H9 (cell line): ENCODE measurements around the gene KBTBD3. TPM values are rescaled to one million over a fixed set of nuclear protein-coding genes. Genes with fewer than 3 reads are reported as not detected.

ENCODE experiments used
- DNase-seq: peaks from one replicate; pipeline ENCODE4 v3.0.0-alpha.2; 2017
- H2AFZ ChIP-seq: one replicate; pipeline ENCODE4 v1.6.1; 2013; ENCODE audit warnings: mild to moderate bottlenecking, low read length, control low read depth, moderate library complexity
- H2AK5ac ChIP-seq: 2 replicates; pipeline ENCODE4 v1.6.1; 2013; ENCODE audit warnings: low read length, control low read depth, mixed read lengths; ENCODE audit not compliant: insufficient read length
- H2BK120ac ChIP-seq: one replicate; pipeline ENCODE4 v1.6.1; 2013; ENCODE audit warnings: low read depth, mild to moderate bottlenecking, low read length, control low read depth, inconsistent platforms; ENCODE audit not compliant: poor library complexity, severe bottlenecking
- H2BK12ac ChIP-seq: 2 replicates; pipeline ENCODE4 v1.6.1; 2013; ENCODE audit warnings: low read length, control low read depth, mixed read lengths, low read depth; ENCODE audit not compliant: insufficient read length
- H2BK15ac ChIP-seq: 2 replicates; pipeline ENCODE4 v1.6.1; 2013; ENCODE audit warnings: low read depth, low read length, control low read depth
- H2BK20ac ChIP-seq: one replicate; pipeline ENCODE4 v1.6.1; 2013; ENCODE audit warnings: low read depth, mild to moderate bottlenecking, low read length, control low read depth, inconsistent platforms; ENCODE audit not compliant: poor library complexity, severe bottlenecking
- H2BK5ac ChIP-seq: 2 replicates; pipeline ENCODE4 v1.6.1; 2013; ENCODE audit warnings: low read length, control low read depth, mixed read lengths; ENCODE audit not compliant: insufficient read length
- H3K14ac ChIP-seq: 2 replicates; pipeline ENCODE4 v1.6.1; 2013; ENCODE audit warnings: low read length, control low read depth; ENCODE audit not compliant: insufficient read depth
- H3K18ac ChIP-seq: 2 replicates; pipeline ENCODE4 v1.6.1; 2013; ENCODE audit warnings: low read depth, mild to moderate bottlenecking, mixed read lengths, low read length, control low read depth; ENCODE audit not compliant: insufficient read length
- H3K23ac ChIP-seq: 2 replicates; pipeline ENCODE4 v1.6.1; 2013; ENCODE audit warnings: low read length, control low read depth, mixed read lengths, low read depth; ENCODE audit not compliant: insufficient read length
- H3K23me2 ChIP-seq: 2 replicates; pipeline ENCODE4 v1.6.1; 2013; ENCODE audit warnings: low read depth, mild to moderate bottlenecking, mixed read lengths, low read length, control low read depth; ENCODE audit not compliant: insufficient read length, poor library complexity, severe bottlenecking
- H3K27ac ChIP-seq: 2 replicates; pipeline ENCODE4 v1.5.1; 2013; ENCODE audit warnings: low read length, control low read depth, mixed read lengths, low read depth; ENCODE audit not compliant: insufficient read length
- H3K27me3 ChIP-seq: 2 replicates; pipeline ENCODE4 v1.6.1; 2013; ENCODE audit warnings: low read length, control low read depth, inconsistent platforms; ENCODE audit not compliant: insufficient read depth
- H3K4ac ChIP-seq: 2 replicates; pipeline ENCODE4 v1.6.1; 2013; ENCODE audit warnings: low read depth, mild to moderate bottlenecking, control low read depth, inconsistent platforms, low read length, moderate library complexity
- H3K4me1 ChIP-seq: 2 replicates; pipeline ENCODE4 v1.6.1; 2013; ENCODE audit warnings: low read length, control low read depth, inconsistent platforms; ENCODE audit not compliant: insufficient read depth
- H3K4me2 ChIP-seq: 2 replicates; pipeline ENCODE4 v1.6.1; 2013; ENCODE audit warnings: low read length, control low read depth, mixed read lengths; ENCODE audit not compliant: insufficient read length, insufficient read depth
- H3K56ac ChIP-seq: 2 replicates; pipeline ENCODE4 v1.6.1; 2013; ENCODE audit warnings: low read depth, mild to moderate bottlenecking, mixed read lengths, low read length, control low read depth; ENCODE audit not compliant: insufficient read length
- H3K79me1 ChIP-seq: 2 replicates; pipeline ENCODE4 v1.6.1; 2013; ENCODE audit warnings: low read depth, mild to moderate bottlenecking, moderate library complexity, low read length, control low read depth, inconsistent platforms; ENCODE audit not compliant: insufficient read depth, poor library complexity, severe bottlenecking
- H3K79me2 ChIP-seq: 2 replicates; pipeline ENCODE4 v1.6.1; 2013; ENCODE audit warnings: low read length, control low read depth, inconsistent platforms; ENCODE audit not compliant: insufficient read depth
- H3K9ac ChIP-seq: 2 replicates; pipeline ENCODE4 v1.6.1; 2013; ENCODE audit warnings: low read length, control low read depth, mixed read lengths; ENCODE audit not compliant: insufficient read length; ENCODE audit errors: extremely low read depth
- H3K9me3 ChIP-seq: one replicate; pipeline ENCODE4 v1.6.1; 2013; ENCODE audit warnings: low read depth, low read length, inconsistent platforms; ENCODE audit not compliant: control insufficient read depth
- H3T11ph ChIP-seq: one replicate; pipeline ENCODE4 v1.6.1; 2013; ENCODE audit warnings: mild to moderate bottlenecking, low read length, control low read depth, inconsistent platforms
- H4K20me1 ChIP-seq: one replicate; pipeline ENCODE4 v1.6.1; 2013; ENCODE audit not compliant: control insufficient read depth, insufficient read length, insufficient read depth
- H4K5ac ChIP-seq: 2 replicates; pipeline ENCODE4 v1.6.1; 2013; ENCODE audit warnings: low read depth, mild to moderate bottlenecking, mixed read lengths, low read length, control low read depth; ENCODE audit not compliant: insufficient read length
- H4K8ac ChIP-seq: replicated peaks from 2 replicates; pipeline ENCODE4 v1.6.1; 2013; ENCODE audit warnings: low read length, control low read depth, mixed read lengths, low read depth; ENCODE audit not compliant: insufficient read length
- H4K91ac ChIP-seq: 2 replicates; pipeline ENCODE4 v1.6.1; 2013; ENCODE audit warnings: low read depth, mild to moderate bottlenecking, moderate library complexity, mixed read lengths, low read length, control low read depth; ENCODE audit not compliant: insufficient read length
- H3K27ac Mint-ChIP-seq, 3 experiments: 2 replicates in 2 of 3; 3 replicates in 1 of 3; pipeline ENCODE4 v1.8.0; 2020 to 2021; ENCODE audit warnings: mixed read lengths in 3 of 3, mild to moderate bottlenecking in 1 of 3, moderate library complexity in 1 of 3
- H3K27me3 Mint-ChIP-seq: 2 replicates; pipeline ENCODE4 v1.8.0; 2021; ENCODE audit warnings: low read depth, mild to moderate bottlenecking, moderate library complexity, mixed read lengths
- H3K36me3 Mint-ChIP-seq, 3 experiments: 2 replicates in 2 of 3; 3 replicates in 1 of 3; pipeline ENCODE4 v1.8.0; 2020 to 2021; ENCODE audit warnings: low read depth in 3 of 3, mixed read lengths in 3 of 3; ENCODE audit not compliant: insufficient read depth in 1 of 3
- H3K4me1 Mint-ChIP-seq, 2 experiments: 2 replicates each; pipeline ENCODE4 v1.8.0; 2020; ENCODE audit warnings: mixed read lengths in 2 of 2
- H3K4me3 Mint-ChIP-seq, 2 experiments: 2 replicates in 1 of 2; 3 replicates in 1 of 2; pipeline ENCODE4 v1.8.0; 2020 to 2021; ENCODE audit warnings: mild to moderate bottlenecking in 2 of 2, mixed read lengths in 2 of 2, moderate library complexity in 1 of 2
- H3K9me3 Mint-ChIP-seq, 2 experiments: 2 replicates in 1 of 2; 3 replicates in 1 of 2; pipeline ENCODE4 v1.8.0; 2020; ENCODE audit warnings: mild to moderate bottlenecking in 2 of 2, mixed read lengths in 2 of 2, moderate library complexity in 1 of 2
- CTCF ChIP-seq: fragments of 200-600 bp; sonication (generic); conservative IDR thresholded peaks from 3 replicates; pipeline ENCODE4 v1.8.0; 2021; ENCODE audit warnings: antibody characterized with exemption, mild to moderate bottlenecking
- WGBS: extraction: QIAGEN DNeasy Blood & Tissue Kit; methylation state at CpG from one replicate; pipeline ENCODE4 v1.1.7; 2013; ENCODE audit warnings: missing lambda C conversion rate, low lambda C conversion rate, mixed read lengths; ENCODE audit not compliant: insufficient read length; ENCODE audit errors: extremely low coverage; 5-methylcytosine and 5-hydroxymethylcytosine counted together
- total RNA-seq: library from RNA; stranded (reverse); gene quantifications from 2 replicates; pipeline ENCODE4 v1.2.1, GENCODE V29; 2021

Gene KBTBD3
- total RNA-seq, 1 experiment from 2014 or later: 2.4 TPM

GRCh38 chr11:106032861-106033260 lies 44.3 kb downstream of the KBTBD3 start:
- no peaks in the 10 kb centered on the region for H3K79me1 ChIP-seq
- H3K9me3 ChIP-seq: no peaks in the 10 kb centered on the region
- no peak overlapping the region for H3K9ac ChIP-seq
- H3T11ph ChIP-seq: no peak overlapping the region
- H3K79me2 ChIP-seq: no peaks in the 10 kb centered on the region
- Mint-ChIP-seq H3K4me3 (no peak overlapping the region), H3K9me3 (no peaks in the 10 kb centered on the region), H3K27ac (no peak overlapping the region), H3K27me3 (no peaks in the 10 kb centered on the region), H3K4me1 (peaks cover 3 to 6% of the 10 kb centered on the region in 2 experiments; a peak in 3 of 4 replicates), H3K36me3 (no peaks in the 10 kb centered on the region)
- H3K23ac ChIP-seq: no peak overlapping the region
- no peak for DNase-seq
- no peaks in the 10 kb centered on the region for H3K27me3 ChIP-seq
- H2BK20ac ChIP-seq: no peak overlapping the region
- no peaks in the 10 kb centered on the region for H3K23me2 ChIP-seq
- H2BK15ac ChIP-seq: no peak overlapping the region
- TF ChIP-seq CTCF: no peak
- H3K4ac ChIP-seq: no peak overlapping the region
- H4K8ac ChIP-seq: no peak overlapping the region
- no peak overlapping the region for H3K14ac ChIP-seq
- H3K56ac ChIP-seq: no peak overlapping the region
- no peak overlapping the region for H3K4me2 ChIP-seq
- H2BK120ac ChIP-seq: no peak overlapping the region
- H2AK5ac ChIP-seq: no peak overlapping the region
- WGBS: no CpG with 5 or more reads among the region's 2 CpGs
- H4K5ac ChIP-seq: no peak overlapping the region
- no peaks in the 10 kb centered on the region for H3K4me1 ChIP-seq
- H2BK12ac ChIP-seq: no peak overlapping the region
- H3K18ac ChIP-seq: no peak overlapping the region
- H2AFZ ChIP-seq: no peak overlapping the region
- no peak overlapping the region for H4K91ac ChIP-seq
- no peak overlapping the region for H3K27ac ChIP-seq
- H4K20me1 ChIP-seq: no peaks in the 10 kb centered on the region
- H2BK5ac ChIP-seq: no peak overlapping the region
